ENCODE results near the gene EFEMP1.

The EFEMP1 gene, protein sequence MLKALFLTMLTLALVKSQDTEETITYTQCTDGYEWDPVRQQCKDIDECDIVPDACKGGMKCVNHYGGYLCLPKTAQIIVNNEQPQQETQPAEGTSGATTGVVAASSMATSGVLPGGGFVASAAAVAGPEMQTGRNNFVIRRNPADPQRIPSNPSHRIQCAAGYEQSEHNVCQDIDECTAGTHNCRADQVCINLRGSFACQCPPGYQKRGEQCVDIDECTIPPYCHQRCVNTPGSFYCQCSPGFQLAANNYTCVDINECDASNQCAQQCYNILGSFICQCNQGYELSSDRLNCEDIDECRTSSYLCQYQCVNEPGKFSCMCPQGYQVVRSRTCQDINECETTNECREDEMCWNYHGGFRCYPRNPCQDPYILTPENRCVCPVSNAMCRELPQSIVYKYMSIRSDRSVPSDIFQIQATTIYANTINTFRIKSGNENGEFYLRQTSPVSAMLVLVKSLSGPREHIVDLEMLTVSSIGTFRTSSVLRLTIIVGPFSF

DNA sequence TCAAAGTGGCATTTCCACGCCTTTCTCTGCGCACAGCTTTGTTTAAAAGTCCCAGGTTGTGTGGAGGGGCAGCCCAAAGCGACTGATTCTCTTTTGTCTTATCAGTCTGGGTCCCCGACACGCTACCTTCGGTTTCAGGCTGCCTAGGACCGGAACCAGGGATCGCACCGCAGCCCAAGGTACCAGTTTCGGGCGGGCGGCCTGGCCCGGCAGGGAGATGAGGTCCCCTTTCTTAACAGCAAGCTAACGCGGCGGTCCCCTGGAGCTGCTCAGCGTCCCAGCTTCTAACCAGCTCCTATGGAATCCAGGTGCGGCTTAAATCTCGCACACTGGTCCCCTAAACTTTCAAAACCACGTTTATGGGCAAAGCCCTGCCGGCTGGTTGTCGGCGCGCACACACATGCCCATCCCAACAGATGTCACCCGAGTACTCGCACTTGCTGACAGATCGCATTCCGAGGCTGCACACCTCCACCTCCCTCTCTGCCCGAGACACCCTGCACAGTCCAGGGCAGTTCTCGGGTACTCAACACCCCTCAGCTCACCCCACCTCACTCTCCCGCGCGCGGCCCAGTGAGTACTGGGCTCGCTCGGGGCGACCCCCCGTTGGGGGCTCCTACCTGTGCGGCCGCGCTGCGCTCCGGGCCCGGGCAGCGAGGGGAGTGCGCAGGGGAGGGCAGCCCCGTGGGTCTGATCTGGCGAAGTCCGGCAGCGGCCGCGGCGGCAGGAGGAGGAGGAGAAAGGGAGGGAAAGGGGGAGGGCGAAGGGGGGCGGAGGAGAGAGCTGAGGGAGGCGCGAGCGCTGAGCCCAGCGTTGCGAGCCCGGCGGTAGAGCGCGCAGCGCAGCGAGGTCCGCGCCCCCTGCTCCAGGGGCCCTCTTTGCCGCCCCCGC is at the start of gene EFEMP1:
TSS of gene EFEMP1 (minus strand) at position 692 of the 891 bp plus-strand sequence. CDS start 1,342 bp downstream, outside the sequence.
- FAIRE-seq, result no peak
- DNase-seq (ENCODE audit: extremely low spot score, insufficient read length, low read depth), result no peak

DNA sequence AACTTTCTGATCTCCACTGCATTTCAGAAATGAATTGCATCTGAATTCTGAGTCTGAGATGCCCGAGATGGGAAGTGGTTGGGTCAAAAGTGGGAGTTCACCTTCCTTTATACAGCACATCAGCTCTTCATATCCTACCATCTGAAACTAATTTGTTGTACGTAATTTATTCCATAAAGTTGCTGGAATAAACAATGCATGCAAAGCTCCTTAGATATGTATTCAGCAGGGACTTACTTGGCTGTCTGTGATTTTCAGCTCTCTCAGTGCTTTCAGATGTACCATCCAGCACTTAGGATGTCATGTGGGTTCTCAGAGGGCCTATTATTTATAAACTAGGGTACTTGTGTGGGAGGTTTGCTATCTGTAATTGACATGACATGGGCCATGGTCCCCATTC is 46.9 kb upstream of the EFEMP1 start:
- DNase-seq (ENCODE audit: extremely low spot score, insufficient read length, low read depth), result no peak
- FAIRE-seq, result no peak

DNA sequence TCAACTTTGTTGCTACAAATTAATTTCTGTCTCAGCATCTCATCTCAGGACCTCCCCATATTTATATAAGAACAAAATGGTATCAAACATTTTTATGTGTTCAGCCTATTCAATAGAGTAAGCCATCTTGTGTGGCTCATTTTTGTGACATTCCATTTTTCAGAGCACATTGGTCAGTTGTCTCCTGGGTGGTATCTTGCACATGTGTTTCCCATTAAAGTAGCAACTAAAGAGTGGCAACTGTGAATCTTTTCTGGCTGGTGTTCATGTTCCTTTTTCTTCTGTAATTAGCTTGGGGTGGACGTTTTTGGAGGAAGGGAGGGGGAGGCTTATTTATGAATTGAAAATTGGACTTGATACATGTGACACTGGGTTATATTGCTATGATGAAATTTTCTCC is 45.4 kb upstream of the EFEMP1 start:
- FAIRE-seq (no peak), DNase-seq (ENCODE audit: extremely low spot score, insufficient read length, low read depth) (no peak)

DNA sequence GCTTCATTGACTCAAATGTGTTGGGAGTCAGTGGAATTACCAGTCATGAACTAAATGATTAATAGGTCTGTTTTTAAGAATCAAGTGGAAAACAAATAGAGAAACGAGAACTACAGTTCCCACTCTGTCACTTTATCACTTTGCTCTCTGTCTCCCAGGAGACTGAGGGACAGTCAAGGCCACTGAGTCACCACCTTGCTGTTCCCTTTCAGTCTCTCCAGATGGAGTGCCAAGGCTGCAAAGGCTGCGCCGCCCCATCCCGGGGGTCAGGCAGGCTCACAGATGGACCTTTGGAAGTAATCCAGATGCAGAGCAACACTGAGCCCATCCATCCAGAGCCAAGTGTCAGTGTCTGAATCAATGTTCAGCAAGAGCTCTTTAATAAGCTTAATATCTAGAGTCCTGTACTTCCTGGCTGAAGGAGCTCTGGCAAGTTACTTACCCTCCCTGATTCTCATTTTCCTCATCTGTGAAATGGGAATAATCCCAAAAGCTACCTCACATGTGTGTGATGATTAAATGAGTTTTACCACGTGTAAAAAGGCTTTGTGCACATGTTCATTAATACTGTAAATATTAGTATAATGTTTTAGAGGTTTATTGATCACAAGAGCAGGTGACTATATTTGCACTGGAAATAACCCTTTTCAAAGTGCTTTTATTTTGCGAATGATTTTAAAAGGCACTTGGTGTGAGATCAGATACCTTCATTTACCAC is 43.0 kb upstream of the EFEMP1 start:
- DNase-seq (ENCODE audit: extremely low spot score, insufficient read length, low read depth) (no peak), FAIRE-seq (no peak)

DNA sequence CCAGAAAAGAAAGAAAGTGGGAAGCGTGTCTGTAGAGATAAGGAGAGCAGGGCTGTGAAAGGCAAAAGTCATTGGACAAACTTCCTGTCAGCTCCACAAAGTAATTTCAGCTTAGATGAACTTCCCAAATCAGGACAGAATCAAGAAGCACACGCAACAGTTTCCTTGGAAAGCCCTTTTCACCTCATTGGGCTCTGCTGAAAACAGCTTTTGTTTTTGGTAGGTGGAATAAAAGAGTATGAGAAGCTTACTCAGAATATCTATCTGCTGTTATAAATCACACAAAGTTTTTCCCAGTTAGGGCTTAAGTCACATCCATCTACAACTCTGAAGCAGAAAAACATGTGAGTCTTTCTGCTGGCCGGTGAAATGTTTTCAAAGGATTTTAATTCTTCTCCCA is 42.4 kb upstream of the EFEMP1 start:
- FAIRE-seq, result no peak
- DNase-seq (ENCODE audit: extremely low spot score, insufficient read length, low read depth), result no peak

DNA sequence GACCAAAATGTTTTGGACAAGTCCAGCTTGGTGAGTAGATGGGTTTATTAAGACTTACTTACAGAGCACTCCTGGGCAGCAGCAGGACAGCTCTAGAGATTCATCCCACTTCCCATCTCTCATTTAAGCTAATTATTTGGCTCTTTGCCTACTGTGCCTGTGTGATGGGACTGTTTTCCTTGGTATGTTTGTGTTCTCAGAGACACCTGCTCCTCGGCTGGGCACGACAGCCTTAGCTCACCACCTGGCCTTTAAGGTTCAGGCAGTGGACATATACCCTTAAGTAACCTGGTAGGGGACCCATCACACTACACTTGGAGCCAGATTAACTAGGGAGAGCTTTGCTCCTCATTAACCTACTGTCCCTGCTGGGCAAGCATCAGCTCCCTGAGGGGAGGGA is 41.7 kb upstream of the EFEMP1 start:
- FAIRE-seq (no peak), DNase-seq (ENCODE audit: extremely low spot score, insufficient read length, low read depth) (no peak)

DNA sequence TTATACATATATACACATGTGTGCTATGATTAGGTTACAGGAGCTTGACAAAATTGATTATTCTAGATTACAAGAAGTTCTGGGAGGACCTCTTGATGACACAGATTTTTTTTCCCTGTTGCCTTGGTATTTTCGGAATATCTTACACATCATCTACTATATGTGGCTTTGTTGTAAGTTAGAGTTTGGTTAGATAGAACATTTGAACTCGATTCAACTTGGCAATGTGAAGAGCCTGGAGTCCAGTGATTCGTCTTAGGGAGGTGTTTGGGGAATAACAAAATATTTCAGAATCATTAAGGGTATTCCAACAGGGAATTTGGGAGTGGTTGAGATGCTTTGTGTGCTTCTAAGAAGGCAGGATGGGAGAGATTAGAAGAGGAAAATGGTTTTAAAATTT is 39.3 kb upstream of the EFEMP1 start:
- DNase-seq (ENCODE audit: extremely low spot score, insufficient read length, low read depth), result no peak

DNA sequence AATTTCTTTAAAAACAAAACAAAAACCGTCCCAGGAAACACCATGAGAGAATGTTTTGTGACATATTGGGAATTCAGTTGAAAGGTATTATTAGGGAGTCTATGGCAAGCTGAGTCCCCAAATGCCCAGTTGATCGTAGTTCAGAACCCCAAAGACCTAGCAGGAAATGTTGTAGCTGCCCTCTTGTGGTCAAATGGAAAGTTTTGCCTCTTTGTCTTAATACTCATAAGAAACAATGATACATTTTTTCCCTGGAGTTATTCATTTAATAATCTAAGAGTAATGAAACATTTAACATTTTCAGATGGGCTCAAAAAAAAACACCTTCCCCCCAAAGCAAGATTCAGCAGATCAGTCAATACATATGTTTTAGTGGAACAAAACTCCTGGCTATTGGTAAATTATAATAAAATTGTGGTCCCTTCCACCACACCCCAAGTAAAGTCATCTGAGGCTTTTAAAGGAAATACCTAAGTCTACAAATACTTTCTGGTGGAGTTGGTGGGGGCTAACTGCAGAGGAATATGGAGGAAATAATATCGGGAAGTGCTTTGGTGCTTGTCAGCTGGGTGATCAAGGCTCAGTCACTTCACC is 37.8 kb upstream of the EFEMP1 start:
- peak; percentile 2 for DNase-seq (ENCODE audit: extremely low spot score, insufficient read length, low read depth)

More for the DNA sequence above, 39.3 kb upstream of the EFEMP1 start:
- no peak for FAIRE-seq

DNA sequence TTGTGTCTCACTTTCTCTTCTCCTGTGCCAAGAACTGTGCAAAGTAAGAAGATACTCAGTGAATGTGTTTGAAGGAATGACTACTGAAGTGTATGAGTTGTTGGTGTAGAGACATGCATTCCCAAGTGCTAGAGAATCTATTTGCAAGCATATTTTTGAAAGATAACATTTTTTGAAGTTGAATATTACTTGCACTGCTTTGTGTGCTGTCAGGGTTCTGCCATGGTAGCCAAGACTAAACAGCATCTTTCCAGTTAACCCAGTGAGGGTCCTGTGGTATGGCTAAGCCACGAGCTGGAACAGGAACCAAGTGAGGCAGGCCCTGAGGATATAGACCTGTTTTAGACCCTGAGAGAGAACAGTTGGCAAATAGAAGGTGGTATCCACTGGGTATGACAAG is 35.2 kb upstream of the EFEMP1 start:
- no peak for FAIRE-seq

More for the DNA sequence above, 37.8 kb upstream of the EFEMP1 start:
- peak; percentile 82 for FAIRE-seq

DNA sequence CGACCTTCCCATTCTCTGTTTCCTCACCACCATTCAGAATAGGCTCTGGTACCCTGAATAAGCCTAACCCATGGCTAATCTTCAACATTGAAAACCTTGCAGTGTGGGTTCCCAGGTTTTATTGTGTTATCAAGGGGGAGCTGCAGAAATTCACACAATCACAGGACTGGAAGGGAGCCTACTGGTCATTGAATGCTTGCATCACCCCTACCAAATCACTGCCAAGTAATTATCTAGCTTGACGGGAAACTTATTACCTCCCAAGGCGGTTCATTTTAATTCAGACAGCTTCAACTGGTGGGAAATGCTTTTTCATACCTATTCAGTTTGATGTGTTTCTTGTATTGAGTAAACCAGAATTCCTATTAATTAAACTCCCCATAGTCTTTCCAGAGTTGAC is 33.6 kb upstream of the EFEMP1 start:
- no peak for FAIRE-seq
- DNase-seq (ENCODE audit: extremely low spot score, insufficient read length, low read depth), result no peak

More for the DNA sequence above, 35.2 kb upstream of the EFEMP1 start:
- DNase-seq (ENCODE audit: extremely low spot score, insufficient read length, low read depth), result no peak

DNA sequence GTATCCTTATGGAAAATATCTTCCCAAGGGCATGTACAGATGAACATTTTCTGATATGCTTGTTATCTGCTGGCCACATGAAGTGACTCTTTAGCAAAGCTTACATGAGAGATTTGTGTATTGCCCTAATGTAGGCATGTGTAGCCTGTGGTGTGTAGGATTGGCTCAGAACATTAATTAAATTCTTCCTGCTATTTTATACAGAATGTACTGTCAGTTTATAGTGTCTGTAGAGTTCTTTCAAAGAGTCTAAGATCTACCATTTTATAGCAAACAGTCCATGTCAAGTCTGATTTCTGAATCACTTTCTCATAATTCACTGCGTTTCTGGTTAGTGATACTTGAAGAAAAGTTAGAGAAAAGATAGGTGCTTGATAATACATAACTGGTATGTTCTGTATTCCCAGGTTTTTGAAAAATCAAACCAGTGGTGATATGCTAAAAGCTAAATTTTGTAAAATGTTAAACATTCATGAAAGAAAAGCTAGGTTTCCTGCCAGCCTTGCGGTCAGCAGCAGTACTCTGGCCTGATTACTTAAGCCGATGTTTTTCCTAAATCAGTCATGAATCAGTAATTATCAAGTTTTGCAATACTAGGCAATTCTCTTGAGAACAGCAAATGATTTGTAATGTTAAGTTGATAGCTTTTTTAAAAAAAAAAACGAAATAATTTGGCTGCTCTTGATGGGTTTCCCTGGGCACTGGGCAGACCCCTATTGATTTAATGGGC is 30.9 kb upstream of the EFEMP1 start:
- no peak for FAIRE-seq
- no peak for DNase-seq (ENCODE audit: extremely low spot score, insufficient read length, low read depth)

DNA sequence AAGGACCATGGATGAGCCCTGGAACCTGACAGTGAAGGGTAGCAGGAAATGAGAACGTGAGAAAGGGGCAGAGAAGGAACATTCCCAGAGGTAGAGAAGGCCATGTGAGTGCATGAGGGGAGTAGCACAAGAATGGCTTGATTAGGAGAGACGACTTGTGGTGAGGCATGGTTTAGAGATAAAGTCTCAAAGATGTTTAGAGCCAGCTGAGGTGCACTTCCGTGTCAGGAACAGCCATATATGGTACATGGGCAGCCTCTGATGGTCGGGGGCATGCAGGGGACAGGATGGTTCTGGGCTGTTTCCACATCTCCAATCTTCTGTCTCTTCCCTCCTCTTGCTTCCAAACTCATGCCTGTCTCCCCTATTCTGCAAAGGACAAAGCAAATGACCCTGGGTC is 28.8 kb upstream of the EFEMP1 start:
- no peak for DNase-seq (ENCODE audit: extremely low spot score, insufficient read length, low read depth)
- no peak for FAIRE-seq

DNA sequence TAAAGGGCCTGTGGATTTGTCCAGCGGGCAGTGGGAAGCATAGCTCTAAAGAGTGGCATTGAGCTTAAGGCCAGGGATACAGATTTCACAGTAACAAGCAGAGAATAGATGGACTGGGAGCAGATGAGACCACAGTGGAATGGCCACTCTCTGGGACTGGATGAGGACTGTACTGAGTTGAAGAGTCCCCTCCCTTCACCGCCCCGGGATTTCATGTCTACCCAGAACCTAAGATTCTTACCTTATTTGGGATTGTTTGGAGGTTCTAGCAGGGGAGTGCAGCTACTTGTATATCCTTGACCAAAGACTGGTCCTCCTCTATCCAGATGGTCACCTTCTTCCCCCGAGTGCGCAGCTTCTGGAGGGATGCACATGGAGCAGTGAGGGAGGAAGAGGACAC is 28.0 kb upstream of the EFEMP1 start:
- FAIRE-seq (no peak), DNase-seq (ENCODE audit: extremely low spot score, insufficient read length, low read depth) (no peak)

DNA sequence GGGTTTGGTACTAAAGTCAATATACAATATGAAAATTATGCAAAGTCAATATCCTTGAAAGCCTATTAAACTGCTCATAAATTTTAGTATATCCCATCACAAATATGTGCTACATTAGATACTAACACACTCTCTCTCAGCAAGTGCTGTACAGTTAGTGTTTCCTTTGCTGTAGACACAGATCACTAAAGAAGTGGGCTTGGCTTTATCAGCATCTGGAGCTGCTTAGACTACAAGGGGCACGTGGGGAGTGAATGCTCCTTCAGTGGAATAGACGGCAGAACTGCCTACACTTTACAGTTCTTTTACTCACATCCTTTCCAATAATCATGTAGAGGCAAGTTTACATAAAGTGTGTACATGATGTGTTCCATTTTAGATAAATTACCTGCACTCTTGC is 26.0 kb upstream of the EFEMP1 start:
- FAIRE-seq (no peak), DNase-seq (ENCODE audit: extremely low spot score, insufficient read length, low read depth) (no peak)

DNA sequence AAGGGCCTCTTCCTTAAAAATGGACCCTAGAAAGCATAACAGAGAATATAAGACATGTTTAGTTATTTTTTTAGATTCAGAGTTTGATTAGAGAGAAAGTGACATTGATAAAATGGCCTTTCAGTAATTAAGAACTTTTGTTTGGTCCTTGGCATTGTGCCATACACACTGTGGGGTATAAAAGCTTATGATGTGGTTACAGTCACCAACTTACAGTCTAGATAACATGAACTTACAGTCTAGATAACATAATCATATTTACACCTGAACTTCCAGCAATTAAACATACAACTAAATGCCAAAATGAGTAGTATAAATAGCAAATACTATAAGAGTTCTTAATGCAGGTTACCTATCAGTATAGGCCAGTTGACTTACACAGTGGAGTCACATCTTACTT is 25.6 kb upstream of the EFEMP1 start:
- FAIRE-seq, result no peak
- no peak for DNase-seq (ENCODE audit: extremely low spot score, insufficient read length, low read depth)

DNA sequence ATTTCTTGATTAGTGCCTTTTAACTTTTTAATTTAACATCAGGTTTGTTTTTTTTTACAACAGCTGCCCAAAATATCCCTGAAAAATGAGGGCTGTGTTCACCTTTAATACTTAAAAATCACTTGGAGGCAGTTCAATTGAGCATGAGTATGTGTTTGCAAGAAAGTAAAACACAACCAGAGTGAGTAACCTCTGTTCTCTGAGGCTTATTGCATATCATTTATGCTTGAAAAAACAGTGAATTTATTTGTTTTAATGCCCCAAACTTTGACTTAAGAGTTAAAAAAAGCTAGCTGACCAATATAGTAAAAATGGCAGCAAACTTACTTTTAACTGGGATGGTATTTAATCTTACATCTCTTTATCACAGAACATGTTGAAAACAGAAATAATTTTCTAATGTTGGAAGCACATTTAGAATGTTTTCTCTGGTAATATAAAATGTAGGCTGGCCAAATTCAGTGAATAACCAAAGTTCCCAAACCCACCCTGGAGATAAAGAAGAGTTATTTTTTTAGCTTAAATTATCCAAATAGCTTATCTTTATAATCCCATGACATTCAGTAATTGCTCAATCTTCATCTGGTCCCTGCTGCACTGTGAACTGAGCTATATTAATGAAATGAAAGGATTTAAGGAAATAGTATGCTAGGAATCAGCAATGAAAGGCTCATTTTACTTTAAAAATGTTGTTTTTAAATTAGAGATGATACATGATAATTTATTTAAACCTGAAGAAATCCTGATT is 24.8 kb upstream of the EFEMP1 start:
- FAIRE-seq, result no peak

DNA sequence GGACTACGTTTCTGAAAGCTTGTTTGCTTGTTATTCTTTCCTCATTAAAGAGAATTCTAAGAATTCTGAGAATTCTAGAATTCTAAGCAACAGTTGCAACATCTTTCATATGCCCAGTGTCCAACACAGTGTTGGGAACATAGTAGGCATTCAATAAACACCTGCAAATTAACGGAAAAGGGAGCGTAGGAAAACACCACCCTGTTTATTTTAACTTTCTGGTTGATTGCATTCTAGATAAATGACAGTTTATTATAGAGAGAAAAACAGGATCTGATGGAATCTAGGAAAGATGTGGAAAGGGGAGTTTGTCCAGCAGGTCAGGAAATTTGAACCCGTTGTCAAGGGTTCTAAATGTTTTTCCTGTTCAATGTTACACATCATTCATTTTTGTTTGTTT is 24.2 kb upstream of the EFEMP1 start:
- DNase-seq (ENCODE audit: extremely low spot score, insufficient read length, low read depth), result no peak
- FAIRE-seq, result no peak

More for the DNA sequence above, 24.8 kb upstream of the EFEMP1 start:
- no peak for DNase-seq (ENCODE audit: extremely low spot score, insufficient read length, low read depth)

DNA sequence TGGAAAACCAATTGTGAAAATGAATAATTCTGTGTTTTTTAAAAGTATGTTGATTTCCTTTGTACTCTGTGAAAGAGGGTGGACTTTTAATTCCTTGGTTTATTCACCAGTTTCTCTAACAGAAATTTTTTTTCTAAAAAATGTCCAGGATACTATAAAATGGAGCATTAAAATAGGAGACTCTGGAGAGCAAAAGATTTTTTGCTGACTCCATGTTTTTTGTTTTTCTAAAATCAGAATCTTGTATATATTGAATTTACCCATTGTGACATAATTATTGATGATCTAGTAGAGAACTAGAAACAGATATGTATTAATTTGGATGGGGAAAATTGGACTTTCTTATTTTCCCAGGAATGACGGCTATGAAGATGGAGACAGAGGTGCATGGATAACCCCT is 23.2 kb upstream of the EFEMP1 start:
- DNase-seq (ENCODE audit: extremely low spot score, insufficient read length, low read depth), result no peak
- no peak for FAIRE-seq

DNA sequence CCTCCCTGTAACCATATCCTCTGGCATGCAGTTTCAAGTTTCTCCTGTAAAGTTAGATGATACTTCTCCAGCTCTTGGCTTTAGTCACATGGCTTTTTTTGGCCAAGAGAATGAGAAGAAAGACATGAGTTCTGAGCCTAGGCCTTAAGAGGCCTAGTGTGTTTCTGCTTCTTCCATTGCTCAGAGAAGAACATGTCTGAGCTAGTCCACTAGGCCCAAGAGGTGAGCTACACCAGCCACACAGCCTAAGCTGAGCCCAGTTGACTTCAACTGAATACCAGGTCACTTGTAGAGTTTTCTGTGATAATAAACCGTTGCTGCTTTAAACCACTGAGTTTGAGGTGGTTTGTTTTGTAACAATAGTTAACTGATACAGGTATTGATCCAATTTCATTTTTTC is 19.9 kb upstream of the EFEMP1 start:
- FAIRE-seq (no peak), DNase-seq (ENCODE audit: extremely low spot score, insufficient read length, low read depth) (no peak)
